ENCODE data around the gene XAF1.
A peak's percentile ranks its signal among the peaks of the same experiment; 100 is the strongest.
"Not testable (repeated sequence)": the region's sequence is repeated elsewhere in the genome, so short reads cannot be mapped to it uniquely, and the experiment has no call there.

XAF1 gene

GRCh38 chr17:6753546-6753945, 2.3 kb upstream of the XAF1 start:
- DNase-seq = no peak

GRCh38 chr17:6755281-6755680, 565 bp upstream of the XAF1 start:
- DNase-seq = peak in 1 of 4 experiments; percentile 26

GRCh38 chr17:6756425-6757031, 682 bp downstream of the XAF1 start:
- peak in 2 of 4 experiments; percentile 26 to 34 for DNase-seq

- no peak for DNase-seq
Measured at GRCh38 chr17:6757747-6758146, 1.9 kb downstream of the XAF1 start.

- no peak for DNase-seq
Measured at GRCh38 chr17:6761779-6762178, 5.9 kb downstream of the XAF1 start.

GRCh38 chr17:6768447-6768846, 12.6 kb downstream of the XAF1 start:
- no peak for DNase-seq

- DNase-seq = no peak
Measured at GRCh38 chr17:6772016-6772415, 16.2 kb downstream of the XAF1 start.

- DNase-seq = not testable (repeated sequence)
Measured at GRCh38 chr17:6774906-6775305, 19.1 kb downstream of the XAF1 start.

- peak in 1 of 4 experiments; percentile 10 for DNase-seq
Measured at GRCh38 chr17:6775871-6776405, 20.1 kb downstream of the XAF1 start, which contains the start of gene FBXO39. Gene FBXO39, plus strand, starts transcription at chr17:6776215. Its CDS starts 3,654 bp downstream, at chr17:6779869.

- no peak for DNase-seq
Measured at GRCh38 chr17:6779411-6779810, 23.6 kb downstream of the XAF1 start.

- DNase-seq = no peak
Measured at GRCh38 chr17:6780001-6780400, 24.2 kb downstream of the XAF1 start.

- DNase-seq = peak in 2 of 4 experiments; percentile 5 to 15
Measured at GRCh38 chr17:6780886-6781285, 25.0 kb downstream of the XAF1 start.

GRCh38 chr17:6782244-6782643, 26.4 kb downstream of the XAF1 start:
- DNase-seq = no peak

- DNase-seq = peak; percentile 6 to 34 (median 16)
Measured at GRCh38 chr17:6786618-6787017, 30.8 kb downstream of the XAF1 start.

- no peak for DNase-seq
Measured at GRCh38 chr17:6787081-6787693, 31.3 kb downstream of the XAF1 start.

- DNase-seq = no peak
Measured at GRCh38 chr17:6789146-6789545, 33.3 kb downstream of the XAF1 start.

GRCh38 chr17:6793748-6794493, 38.1 kb downstream of the XAF1 start:
- no peak for DNase-seq

- DNase-seq = peak in 1 of 4 experiments; percentile 13
Measured at GRCh38 chr17:6796017-6796886, 40.4 kb downstream of the XAF1 start.

- DNase-seq = no peak
Measured at GRCh38 chr17:6796887-6797490, 41.1 kb downstream of the XAF1 start.

GRCh38 chr17:6797718-6798351, 42.0 kb downstream of the XAF1 start:
- no peak for DNase-seq

- no peak for DNase-seq
Measured at GRCh38 chr17:6799738-6800137, 43.9 kb downstream of the XAF1 start.
